Neural cell (in vitro differentiated cells): ENCODE results near the gene PRKCA.

Source experiments
- EP300 ChIP-seq: fragments of 450-650 bp; conservative IDR thresholded peaks from 2 replicates; pipeline ENCODE4 v1.6.1; 2014; ENCODE audit warnings: antibody characterized with exemption, mild to moderate bottlenecking, moderate library complexity; ENCODE audit not compliant: poor library complexity, severe bottlenecking
- EZH2 ChIP-seq: fragments of 200-600, 300-800 bp; shearing (Covaris generic), sonication (generic); IDR thresholded peaks from 2 replicates; pipeline ENCODE4 v1.6.1; 2014; ENCODE audit warnings: antibody characterized with exemption, low read length, borderline replicate concordance, mild to moderate bottlenecking; ENCODE audit not compliant: insufficient read depth, poor library complexity, severe bottlenecking
- TAF1 ChIP-seq: IDR thresholded peaks from 2 replicates; pipeline ENCODE4 v1.6.1; 2012; ENCODE audit warnings: low read depth
- TF ChIP-seq, protein P1 (sequence below): fragments of 450-650 bp; IDR thresholded peaks from 2 replicates; pipeline ENCODE4 v1.5.1; 2014; ENCODE audit warnings: antibody characterized with exemption, mild to moderate bottlenecking, moderate library complexity; ENCODE audit not compliant: poor library complexity, severe bottlenecking

GRCh38 chr17:66514227-66514806 lies 211.9 kb downstream of the PRKCA start:
- TF ChIP-seq, protein P1, sequence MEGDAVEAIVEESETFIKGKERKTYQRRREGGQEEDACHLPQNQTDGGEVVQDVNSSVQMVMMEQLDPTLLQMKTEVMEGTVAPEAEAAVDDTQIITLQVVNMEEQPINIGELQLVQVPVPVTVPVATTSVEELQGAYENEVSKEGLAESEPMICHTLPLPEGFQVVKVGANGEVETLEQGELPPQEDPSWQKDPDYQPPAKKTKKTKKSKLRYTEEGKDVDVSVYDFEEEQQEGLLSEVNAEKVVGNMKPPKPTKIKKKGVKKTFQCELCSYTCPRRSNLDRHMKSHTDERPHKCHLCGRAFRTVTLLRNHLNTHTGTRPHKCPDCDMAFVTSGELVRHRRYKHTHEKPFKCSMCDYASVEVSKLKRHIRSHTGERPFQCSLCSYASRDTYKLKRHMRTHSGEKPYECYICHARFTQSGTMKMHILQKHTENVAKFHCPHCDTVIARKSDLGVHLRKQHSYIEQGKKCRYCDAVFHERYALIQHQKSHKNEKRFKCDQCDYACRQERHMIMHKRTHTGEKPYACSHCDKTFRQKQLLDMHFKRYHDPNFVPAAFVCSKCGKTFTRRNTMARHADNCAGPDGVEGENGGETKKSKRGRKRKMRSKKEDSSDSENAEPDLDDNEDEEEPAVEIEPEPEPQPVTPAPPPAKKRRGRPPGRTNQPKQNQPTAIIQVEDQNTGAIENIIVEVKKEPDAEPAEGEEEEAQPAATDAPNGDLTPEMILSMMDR = no peak
- TF ChIP-seq TAF1 (no peak), EP300 (no peak), EZH2 (no peak)
